Calu3 (cell line): Measurements from ENCODE around the gene IMMP2L. TPM values are rescaled to one million over a fixed set of nuclear protein-coding genes. Genes with fewer than 3 reads are reported as not detected.

Experiments used
- BruUV-seq: library from RNA; stranded (reverse); fragments of 400-500 nt; replicated peaks from 2 replicates; lab custom pipeline; 2021; lab: Mats Ljungman, UMichigan
- CTCF ChIA-PET: fragments of 300-600 bp; sonication (Branson Sonifier 250); formaldehyde crosslinking; loops from one replicate; lab custom pipeline; 2022; ENCODE audit warnings: antibody characterized with exemption; lab: Charles Lee
- DNase-seq: peaks from one replicate; pipeline ENCODE4 v3.0.0; 2022
- H3K27ac Mint-ChIP-seq: one replicate; pipeline ENCODE4 v1.8.0; 2022; ENCODE audit warnings: mixed read lengths; ENCODE audit not compliant: unreplicated experiment
- H3K27me3 Mint-ChIP-seq: one replicate; pipeline ENCODE4 v1.8.0; 2022; ENCODE audit warnings: mixed read lengths; ENCODE audit not compliant: unreplicated experiment
- H3K36me3 Mint-ChIP-seq: one replicate; pipeline ENCODE4 v1.8.0; 2022; ENCODE audit warnings: mild to moderate bottlenecking, moderate library complexity, mixed read lengths; ENCODE audit not compliant: insufficient read depth, unreplicated experiment
- H3K4me1 Mint-ChIP-seq: one replicate; pipeline ENCODE4 v1.8.0; 2022; ENCODE audit warnings: mild to moderate bottlenecking, low read depth, mixed read lengths; ENCODE audit not compliant: unreplicated experiment
- H3K4me3 Mint-ChIP-seq: one replicate; pipeline ENCODE4 v1.8.0; 2022; ENCODE audit warnings: mild to moderate bottlenecking, low read depth, moderate library complexity, mixed read lengths; ENCODE audit not compliant: unreplicated experiment
- H3K9me3 Mint-ChIP-seq: one replicate; pipeline ENCODE4 v1.8.0; 2022; ENCODE audit warnings: low read depth, mixed read lengths; ENCODE audit not compliant: unreplicated experiment
- intact Hi-C: fragments of 100-400 bp; cut with micrococcal nuclease; formaldehyde crosslinking; loops from one replicate; pipeline ENCODE4 v1.10.0; 2022; ENCODE audit not compliant: unreplicated experiment
- total RNA-seq: library from RNA; stranded (reverse); gene quantifications from 2 replicates; pipeline ENCODE4 v1.2.3, GENCODE V29; 2022
- TF ChIP-seq, protein P1 (sequence below): fragments of 200-600 bp; IDR thresholded peaks from one replicate; pipeline ENCODE4 v1.8.0; 2022; ENCODE audit warnings: antibody characterized with exemption; ENCODE audit not compliant: unreplicated experiment

IMMP2L gene
- total RNA-seq, 1 experiment from 2014 or later: 28.6 TPM

DNA sequence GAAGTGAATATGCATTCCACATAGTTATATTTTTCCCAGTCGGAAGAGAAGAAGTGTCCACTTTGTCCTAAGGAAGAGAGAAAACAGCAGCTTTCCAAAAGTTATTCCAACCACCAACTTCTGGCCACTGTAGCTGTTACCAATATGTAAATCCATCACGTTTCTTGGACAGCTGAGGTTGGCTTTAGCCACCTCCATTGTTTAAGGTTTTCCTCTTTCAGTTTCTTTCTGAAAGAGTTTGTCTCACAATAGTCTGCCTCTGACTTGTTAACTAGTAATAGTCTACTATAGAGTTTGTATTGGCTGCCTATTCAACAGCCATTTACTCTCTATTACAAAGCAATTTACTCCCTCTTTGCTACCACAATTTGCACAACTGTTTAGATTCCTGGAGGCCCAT lies 929.0 kb downstream of the IMMP2L start:
- no peaks in the 10 kb centered on the region for H3K36me3 Mint-ChIP-seq
- TF ChIP-seq, protein P1, sequence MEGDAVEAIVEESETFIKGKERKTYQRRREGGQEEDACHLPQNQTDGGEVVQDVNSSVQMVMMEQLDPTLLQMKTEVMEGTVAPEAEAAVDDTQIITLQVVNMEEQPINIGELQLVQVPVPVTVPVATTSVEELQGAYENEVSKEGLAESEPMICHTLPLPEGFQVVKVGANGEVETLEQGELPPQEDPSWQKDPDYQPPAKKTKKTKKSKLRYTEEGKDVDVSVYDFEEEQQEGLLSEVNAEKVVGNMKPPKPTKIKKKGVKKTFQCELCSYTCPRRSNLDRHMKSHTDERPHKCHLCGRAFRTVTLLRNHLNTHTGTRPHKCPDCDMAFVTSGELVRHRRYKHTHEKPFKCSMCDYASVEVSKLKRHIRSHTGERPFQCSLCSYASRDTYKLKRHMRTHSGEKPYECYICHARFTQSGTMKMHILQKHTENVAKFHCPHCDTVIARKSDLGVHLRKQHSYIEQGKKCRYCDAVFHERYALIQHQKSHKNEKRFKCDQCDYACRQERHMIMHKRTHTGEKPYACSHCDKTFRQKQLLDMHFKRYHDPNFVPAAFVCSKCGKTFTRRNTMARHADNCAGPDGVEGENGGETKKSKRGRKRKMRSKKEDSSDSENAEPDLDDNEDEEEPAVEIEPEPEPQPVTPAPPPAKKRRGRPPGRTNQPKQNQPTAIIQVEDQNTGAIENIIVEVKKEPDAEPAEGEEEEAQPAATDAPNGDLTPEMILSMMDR: no peak
- BruUV-seq: no TSS peak
- CTCF ChIA-PET: no interaction called here
- no peaks in the 10 kb centered on the region for H3K27me3 Mint-ChIP-seq
- H3K4me3 Mint-ChIP-seq: no peak overlapping the region
- intact Hi-C loops: no loop called here
- peaks cover 9% of the 10 kb centered on the region for H3K4me1 Mint-ChIP-seq
- no peak overlapping the region for H3K27ac Mint-ChIP-seq
- DNase-seq: no peak
- no peaks in the 10 kb centered on the region for H3K9me3 Mint-ChIP-seq

DNA sequence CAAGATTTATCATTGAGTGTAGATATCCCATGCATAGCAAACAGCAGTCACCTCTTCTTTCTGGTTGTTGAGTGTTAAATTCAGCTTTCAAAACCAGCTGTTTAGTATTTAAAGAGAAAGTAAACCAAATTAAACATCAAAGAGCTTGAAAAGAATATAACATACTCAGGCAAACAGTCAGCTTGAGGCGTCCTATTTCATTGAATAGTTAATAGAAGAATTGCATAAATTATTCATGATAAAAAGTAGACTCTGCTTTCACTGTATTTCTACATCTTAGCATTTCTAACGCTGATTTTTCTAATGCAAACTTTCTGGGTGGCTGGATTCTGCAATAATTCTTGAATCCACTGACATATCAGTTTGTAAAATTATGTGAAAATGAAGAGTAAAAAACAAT lies 935.9 kb downstream of the IMMP2L start:
- Mint-ChIP-seq H3K27ac (no peak overlapping the region), H3K27me3 (no peaks in the 10 kb centered on the region), H3K9me3 (peaks cover under 1% of the 10 kb centered on the region), H3K4me3 (no peak overlapping the region), H3K36me3 (no peaks in the 10 kb centered on the region), H3K4me1 (no peaks in the 10 kb centered on the region)
- intact Hi-C loops: no loop called here
- TF ChIP-seq, protein P1: no peak
- CTCF ChIA-PET: no interaction called here
- BruUV-seq: no TSS peak
- DNase-seq: no peak

DNA sequence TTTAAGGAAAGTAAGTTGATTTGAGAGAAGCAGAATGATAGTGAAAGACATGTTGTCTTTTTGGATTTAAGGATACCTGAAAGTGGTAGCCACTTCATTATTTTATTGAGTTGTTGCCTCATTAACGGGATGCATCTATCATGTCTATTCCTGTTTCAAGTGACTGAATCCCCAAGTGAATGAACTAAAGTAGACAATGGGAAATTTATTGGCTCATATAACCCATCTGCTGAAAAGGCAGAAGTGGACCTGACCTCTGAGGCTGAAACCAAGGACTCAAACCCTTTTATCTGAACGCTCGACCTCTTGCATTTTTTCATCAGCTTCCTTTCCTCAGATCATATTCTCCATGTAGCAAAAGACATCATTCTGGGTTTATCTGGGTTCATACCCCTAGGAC lies 937.0 kb downstream of the IMMP2L start:
- intact Hi-C loops: no loop called here
- Mint-ChIP-seq H3K4me1 (no peaks in the 10 kb centered on the region), H3K4me3 (no peak overlapping the region), H3K27ac (no peak overlapping the region), H3K36me3 (no peaks in the 10 kb centered on the region), H3K9me3 (peaks cover 3% of the 10 kb centered on the region), H3K27me3 (no peaks in the 10 kb centered on the region)
- TF ChIP-seq, protein P1: no peak
- BruUV-seq: no TSS peak
- no peak for DNase-seq
- CTCF ChIA-PET: no interaction called here

DNA sequence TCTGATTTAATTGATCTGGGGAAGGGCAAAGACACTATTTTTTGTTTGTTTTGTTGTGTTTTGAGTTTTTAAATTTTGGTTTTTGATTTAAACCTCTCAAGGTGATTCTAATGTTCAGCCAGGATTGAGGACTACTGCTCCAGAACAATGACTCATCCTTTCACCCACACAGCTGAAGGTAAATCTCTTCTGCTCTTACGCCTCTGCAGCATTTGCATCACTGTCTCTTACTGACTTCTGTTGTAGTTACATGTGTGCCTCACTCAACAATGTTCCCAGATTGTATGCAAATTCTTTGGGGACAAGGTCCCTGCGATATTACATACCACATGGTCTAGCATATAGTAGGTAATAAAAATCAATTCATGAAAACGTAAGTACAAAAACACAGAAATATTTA lies 938.9 kb downstream of the IMMP2L start:
- no peak for DNase-seq

More for the DNA sequence above, 938.9 kb downstream of the IMMP2L start:
- Mint-ChIP-seq H3K9me3 (peaks cover 3% of the 10 kb centered on the region), H3K36me3 (no peaks in the 10 kb centered on the region), H3K4me3 (no peak overlapping the region), H3K27ac (no peak overlapping the region), H3K4me1 (no peaks in the 10 kb centered on the region), H3K27me3 (no peaks in the 10 kb centered on the region)
- CTCF ChIA-PET: no interaction called here
- BruUV-seq: no TSS peak
- TF ChIP-seq, protein P1: no peak
- intact Hi-C loops: no loop called here
